K562 (cell line): ENCODE results near the gene IPP. TPM values are rescaled to one million over a fixed set of nuclear protein-coding genes. Genes with fewer than 3 reads are reported as not detected.

Source experiments
- GTF2E2 ChIP-seq: fragments of 200-800 bp; sonication (Bioruptor generic); IDR thresholded peaks from 2 replicates; pipeline ENCODE4 v1.6.1; 2016; ENCODE audit warnings: missing genetic modification characterization, missing compliant biosample characterization
- KLF1 ChIP-seq: fragments of 450-650 bp; IDR thresholded peaks from 2 replicates; pipeline ENCODE4 v1.6.1; 2016; ENCODE audit warnings: missing genetic modification characterization, missing compliant biosample characterization
- RB1 ChIP-seq: fragments of 450-650 bp; IDR thresholded peaks from 2 replicates; pipeline ENCODE4 v1.6.1; 2017; ENCODE audit warnings: low read depth, mild to moderate bottlenecking
- RFX5 ChIP-seq: IDR thresholded peaks from 2 replicates; pipeline ENCODE4 v1.6.1; 2011; ENCODE audit warnings: low read depth, mild to moderate bottlenecking, improper control_type of control experiment, low read length
- TARDBP ChIP-seq: fragments of 450-650 bp; IDR thresholded peaks from 2 replicates; pipeline ENCODE4 v1.6.1; 2016
- ZNF41 ChIP-seq: fragments of 250-450 bp; sonication (Bioruptor Pico); conservative IDR thresholded peaks from 2 replicates; pipeline ENCODE4 v1.4.0; 2020; ENCODE audit warnings: mild to moderate bottlenecking
- ZZZ3 ChIP-seq: fragments of 450-650 bp; IDR thresholded peaks from 2 replicates; pipeline ENCODE4 v1.6.1; 2016; ENCODE audit warnings: antibody characterized with exemption, mild to moderate bottlenecking, moderate library complexity
- polyA plus RNA-seq, 8 experiments: library from polyadenylated mRNA; depleted of rRNA in 4 of 8; stranded (reverse) in 5 of 8; unstranded in 3 of 8; fragments of >200 nt; fragmentation: Nextera tagmentation in 2 of 8; fragmentation: Illumina TruSeq in 1 of 8; extraction: Ambion mirVana in 2 of 8; extraction: Trizol in 1 of 8; gene quantifications; 2 replicates each; pipeline versions ENCODE4 v1.2.1 to v1.2.3, GENCODE V29; 2011 to 2014; ENCODE audit warnings: inconsistent platforms in 1 of 8, missing spikeins in 1 of 8
- total RNA-seq, 7 experiments: library from RNA; depleted of rRNA in 6 of 7; stranded (reverse); fragments of >200 nt in 6 of 7; fragmentation: Illumina TruSeq in 2 of 7; extraction: Trizol in 2 of 7; gene quantifications; 2 replicates each; pipeline versions ENCODE4 v1.2.1 to v1.2.3, GENCODE V29; 2011 to 2021; ENCODE audit warnings: low replicate concordance in 1 of 7
- TF ChIP-seq, protein P1 (sequence below): fragments of 450-650 bp; IDR thresholded peaks from 2 replicates; pipeline ENCODE4 v1.6.1; 2016; ENCODE audit warnings: low read depth
- TF ChIP-seq, protein P2 (sequence below), 2 experiments: fragments of 450-650 bp in 1 of 2; sonication (generic) in 1 of 2; formaldehyde crosslinking; conservative IDR thresholded peaks; 2 replicates each; pipeline versions ENCODE4 v1.4.0 to v1.8.1; 2020 to 2022; ENCODE audit warnings: mild to moderate bottlenecking in 1 of 2, missing genetic modification reagents in 1 of 2
- TF ChIP-seq, protein P3 (sequence below): sonication (generic); formaldehyde crosslinking; IDR thresholded peaks from 2 replicates; pipeline ENCODE4 v1.8.0; 2022; ENCODE audit warnings: mild to moderate bottlenecking, missing genetic modification reagents
- TF ChIP-seq, protein P4 (sequence below): IDR thresholded peaks from 2 replicates; pipeline ENCODE4 v1.6.1; 2014; ENCODE audit warnings: antibody characterized with exemption
- TF ChIP-seq, protein P5 (sequence below), 2 experiments: IDR thresholded peaks in 1 of 2; conservative IDR thresholded peaks in 1 of 2; 2 replicates each; pipeline ENCODE4 v1.6.1; 2016; ENCODE audit warnings: low read depth in 2 of 2, mild to moderate bottlenecking in 1 of 2, missing compliant biosample characterization in 1 of 2, missing genetic modification characterization in 1 of 2, moderate library complexity in 1 of 2

IPP gene
- total and polyA plus RNA-seq, 9 of the 15 experiments (the other 6 are each of a cell fraction or from before 2014, with no cell fraction given) = 6.9 to 15.1 (median 9.7) TPM

DNA sequence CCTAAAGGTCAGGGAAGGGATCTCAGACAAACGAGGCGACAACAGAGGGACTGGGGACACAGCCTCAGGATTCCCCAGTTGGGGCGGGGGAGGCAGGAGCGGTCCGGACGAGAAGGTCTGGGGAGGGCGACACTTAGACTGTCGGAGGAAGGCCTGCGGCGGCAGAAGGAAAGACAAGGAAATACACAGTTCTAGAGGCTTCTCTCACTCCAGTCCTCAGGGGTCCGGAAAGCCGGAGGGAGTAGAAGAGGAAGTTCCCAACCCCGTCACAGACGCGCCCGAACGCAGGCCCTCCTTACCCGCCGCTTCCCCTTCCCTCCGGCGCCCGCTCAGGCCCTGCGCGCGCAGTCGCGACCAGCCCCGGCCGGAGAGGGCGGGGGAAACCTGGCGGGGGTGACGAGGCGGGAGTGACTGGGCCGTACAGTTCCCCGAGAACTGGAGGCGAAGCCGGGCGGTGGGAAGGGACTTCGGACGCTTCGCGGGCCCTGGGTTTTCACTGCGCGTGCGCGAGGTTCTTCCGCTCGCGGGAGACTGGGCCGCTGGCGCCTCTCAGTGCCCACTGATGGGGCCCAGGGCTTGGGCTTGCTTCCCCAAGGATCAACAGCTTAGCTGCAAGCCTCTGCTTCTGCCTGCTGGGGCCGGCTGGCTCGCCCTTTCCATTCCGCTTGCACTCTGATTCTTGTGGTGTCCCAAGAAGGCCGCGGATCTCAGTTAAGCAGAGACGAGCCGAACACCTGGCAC, at the start of gene IPP (continued):
- TF ChIP-seq RFX5 (0 out of 2 replicates have a peak, but pooled peaks have one; percentile 7), RB1 (peak; percentile 96), KLF1 (no peak), TARDBP (peak; percentile 78), GTF2E2 (tag) (peak; percentile 98), ZNF41 (CRISPR knock-in tag) (peak; percentile 78; the same call in 1 of the 2 replicates), ZZZ3 (no peak)
- TF ChIP-seq, protein P1, sequence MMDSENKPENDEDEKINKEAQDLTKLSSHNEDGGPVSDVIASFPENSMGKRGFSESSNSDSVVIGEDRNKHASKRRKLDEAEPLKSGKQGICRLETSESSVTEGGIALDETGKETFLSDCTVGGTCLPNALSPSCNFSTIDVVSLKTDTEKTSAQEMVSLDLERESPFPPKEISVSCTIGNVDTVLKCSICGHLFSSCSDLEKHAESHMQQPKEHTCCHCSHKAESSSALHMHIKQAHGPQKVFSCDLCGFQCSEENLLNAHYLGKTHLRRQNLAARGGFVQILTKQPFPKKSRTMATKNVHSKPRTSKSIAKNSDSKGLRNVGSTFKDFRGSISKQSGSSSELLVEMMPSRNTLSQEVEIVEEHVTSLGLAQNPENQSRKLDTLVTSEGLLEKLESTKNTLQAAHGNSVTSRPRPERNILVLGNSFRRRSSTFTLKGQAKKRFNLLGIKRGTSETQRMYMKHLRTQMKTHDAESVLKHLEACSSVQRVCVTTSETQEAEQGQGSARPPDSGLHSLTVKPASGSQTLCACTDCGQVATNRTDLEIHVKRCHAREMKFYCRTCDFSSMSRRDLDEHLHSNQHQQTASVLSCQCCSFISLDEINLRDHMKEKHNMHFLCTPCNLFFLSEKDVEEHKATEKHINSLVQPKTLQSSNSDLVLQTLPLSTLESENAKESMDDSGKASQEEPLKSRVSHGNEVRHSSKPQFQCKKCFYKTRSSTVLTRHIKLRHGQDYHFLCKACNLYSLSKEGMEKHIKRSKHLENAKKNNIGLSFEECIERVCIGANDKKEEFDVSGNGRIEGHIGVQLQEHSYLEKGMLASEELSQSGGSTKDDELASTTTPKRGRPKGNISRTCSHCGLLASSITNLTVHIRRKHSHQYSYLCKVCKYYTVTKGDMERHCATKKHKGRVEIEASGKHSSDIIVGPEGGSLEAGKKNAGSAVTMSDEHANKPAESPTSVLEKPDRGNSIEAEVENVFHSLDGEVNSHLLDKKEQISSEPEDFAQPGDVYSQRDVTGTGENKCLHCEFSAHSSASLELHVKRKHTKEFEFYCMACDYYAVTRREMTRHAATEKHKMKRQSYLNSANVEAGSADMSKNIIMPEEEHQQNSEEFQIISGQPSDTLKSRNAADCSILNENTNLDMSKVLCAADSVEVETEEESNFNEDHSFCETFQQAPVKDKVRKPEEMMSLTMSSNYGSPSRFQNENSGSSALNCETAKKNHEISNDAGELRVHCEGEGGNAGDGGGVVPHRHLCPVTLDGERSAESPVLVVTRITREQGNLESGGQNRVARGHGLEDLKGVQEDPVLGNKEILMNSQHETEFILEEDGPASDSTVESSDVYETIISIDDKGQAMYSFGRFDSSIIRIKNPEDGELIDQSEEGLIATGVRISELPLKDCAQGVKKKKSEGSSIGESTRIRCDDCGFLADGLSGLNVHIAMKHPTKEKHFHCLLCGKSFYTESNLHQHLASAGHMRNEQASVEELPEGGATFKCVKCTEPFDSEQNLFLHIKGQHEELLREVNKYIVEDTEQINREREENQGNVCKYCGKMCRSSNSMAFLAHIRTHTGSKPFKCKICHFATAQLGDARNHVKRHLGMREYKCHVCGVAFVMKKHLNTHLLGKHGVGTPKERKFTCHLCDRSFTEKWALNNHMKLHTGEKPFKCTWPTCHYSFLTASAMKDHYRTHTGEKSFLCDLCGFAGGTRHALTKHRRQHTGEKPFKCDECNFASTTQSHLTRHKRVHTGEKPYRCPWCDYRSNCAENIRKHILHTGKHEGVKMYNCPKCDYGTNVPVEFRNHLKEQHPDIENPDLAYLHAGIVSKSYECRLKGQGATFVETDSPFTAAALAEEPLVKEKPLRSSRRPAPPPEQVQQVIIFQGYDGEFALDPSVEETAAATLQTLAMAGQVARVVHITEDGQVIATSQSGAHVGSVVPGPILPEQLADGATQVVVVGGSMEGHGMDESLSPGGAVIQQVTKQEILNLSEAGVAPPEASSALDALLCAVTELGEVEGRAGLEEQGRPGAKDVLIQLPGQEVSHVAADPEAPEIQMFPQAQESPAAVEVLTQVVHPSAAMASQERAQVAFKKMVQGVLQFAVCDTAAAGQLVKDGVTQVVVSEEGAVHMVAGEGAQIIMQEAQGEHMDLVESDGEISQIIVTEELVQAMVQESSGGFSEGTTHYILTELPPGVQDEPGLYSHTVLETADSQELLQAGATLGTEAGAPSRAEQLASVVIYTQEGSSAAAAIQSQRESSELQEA = no peak
- TF ChIP-seq, protein P2, sequence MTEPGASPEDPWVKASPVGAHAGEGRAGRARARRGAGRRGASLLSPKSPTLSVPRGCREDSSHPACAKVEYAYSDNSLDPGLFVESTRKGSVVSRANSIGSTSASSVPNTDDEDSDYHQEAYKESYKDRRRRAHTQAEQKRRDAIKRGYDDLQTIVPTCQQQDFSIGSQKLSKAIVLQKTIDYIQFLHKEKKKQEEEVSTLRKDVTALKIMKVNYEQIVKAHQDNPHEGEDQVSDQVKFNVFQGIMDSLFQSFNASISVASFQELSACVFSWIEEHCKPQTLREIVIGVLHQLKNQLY (CRISPR knock-in tag; conservative IDR thresholded peaks at IDR 0.05) = 0 out of 4 replicates have a peak, but pooled peaks of 1 of the 2 experiments have one; percentile 39
- TF ChIP-seq, protein P3, sequence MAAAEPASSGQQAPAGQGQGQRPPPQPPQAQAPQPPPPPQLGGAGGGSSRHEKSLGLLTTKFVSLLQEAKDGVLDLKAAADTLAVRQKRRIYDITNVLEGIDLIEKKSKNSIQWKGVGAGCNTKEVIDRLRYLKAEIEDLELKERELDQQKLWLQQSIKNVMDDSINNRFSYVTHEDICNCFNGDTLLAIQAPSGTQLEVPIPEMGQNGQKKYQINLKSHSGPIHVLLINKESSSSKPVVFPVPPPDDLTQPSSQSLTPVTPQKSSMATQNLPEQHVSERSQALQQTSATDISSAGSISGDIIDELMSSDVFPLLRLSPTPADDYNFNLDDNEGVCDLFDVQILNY = peak; percentile 24; the same call in 1 of the 2 replicates
- TF ChIP-seq, protein P4, sequence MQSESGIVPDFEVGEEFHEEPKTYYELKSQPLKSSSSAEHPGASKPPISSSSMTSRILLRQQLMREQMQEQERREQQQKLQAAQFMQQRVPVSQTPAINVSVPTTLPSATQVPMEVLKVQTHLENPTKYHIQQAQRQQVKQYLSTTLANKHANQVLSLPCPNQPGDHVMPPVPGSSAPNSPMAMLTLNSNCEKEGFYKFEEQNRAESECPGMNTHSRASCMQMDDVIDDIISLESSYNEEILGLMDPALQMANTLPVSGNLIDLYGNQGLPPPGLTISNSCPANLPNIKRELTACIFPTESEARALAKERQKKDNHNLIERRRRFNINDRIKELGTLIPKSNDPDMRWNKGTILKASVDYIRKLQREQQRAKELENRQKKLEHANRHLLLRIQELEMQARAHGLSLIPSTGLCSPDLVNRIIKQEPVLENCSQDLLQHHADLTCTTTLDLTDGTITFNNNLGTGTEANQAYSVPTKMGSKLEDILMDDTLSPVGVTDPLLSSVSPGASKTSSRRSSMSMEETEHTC = peak; percentile 43; the same call in 1 of the 2 replicates
- TF ChIP-seq, protein P5, sequence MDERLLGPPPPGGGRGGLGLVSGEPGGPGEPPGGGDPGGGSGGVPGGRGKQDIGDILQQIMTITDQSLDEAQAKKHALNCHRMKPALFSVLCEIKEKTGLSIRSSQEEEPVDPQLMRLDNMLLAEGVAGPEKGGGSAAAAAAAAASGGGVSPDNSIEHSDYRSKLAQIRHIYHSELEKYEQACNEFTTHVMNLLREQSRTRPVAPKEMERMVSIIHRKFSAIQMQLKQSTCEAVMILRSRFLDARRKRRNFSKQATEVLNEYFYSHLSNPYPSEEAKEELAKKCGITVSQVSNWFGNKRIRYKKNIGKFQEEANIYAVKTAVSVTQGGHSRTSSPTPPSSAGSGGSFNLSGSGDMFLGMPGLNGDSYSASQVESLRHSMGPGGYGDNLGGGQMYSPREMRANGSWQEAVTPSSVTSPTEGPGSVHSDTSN (CRISPR knock-in tag; IDR thresholded peaks at IDR 0.05; ENCODE audit: low read depth) = no peak
- TF ChIP-seq, protein P5 (tag; conservative IDR thresholded peaks at IDR 0.05; ENCODE audit: low read depth) = no peak
